GM12874 (cell line): Measurements from ENCODE around the gene RBM20.

Experiments
- TF ChIP-seq, protein P1 (sequence below): IDR thresholded peaks from 2 replicates; pipeline ENCODE4 v1.5.1; 2011; ENCODE audit warnings: low read depth, mild to moderate bottlenecking, control low read depth, low read length, moderate library complexity; ENCODE audit not compliant: insufficient read depth

Gene RBM20

DNA sequence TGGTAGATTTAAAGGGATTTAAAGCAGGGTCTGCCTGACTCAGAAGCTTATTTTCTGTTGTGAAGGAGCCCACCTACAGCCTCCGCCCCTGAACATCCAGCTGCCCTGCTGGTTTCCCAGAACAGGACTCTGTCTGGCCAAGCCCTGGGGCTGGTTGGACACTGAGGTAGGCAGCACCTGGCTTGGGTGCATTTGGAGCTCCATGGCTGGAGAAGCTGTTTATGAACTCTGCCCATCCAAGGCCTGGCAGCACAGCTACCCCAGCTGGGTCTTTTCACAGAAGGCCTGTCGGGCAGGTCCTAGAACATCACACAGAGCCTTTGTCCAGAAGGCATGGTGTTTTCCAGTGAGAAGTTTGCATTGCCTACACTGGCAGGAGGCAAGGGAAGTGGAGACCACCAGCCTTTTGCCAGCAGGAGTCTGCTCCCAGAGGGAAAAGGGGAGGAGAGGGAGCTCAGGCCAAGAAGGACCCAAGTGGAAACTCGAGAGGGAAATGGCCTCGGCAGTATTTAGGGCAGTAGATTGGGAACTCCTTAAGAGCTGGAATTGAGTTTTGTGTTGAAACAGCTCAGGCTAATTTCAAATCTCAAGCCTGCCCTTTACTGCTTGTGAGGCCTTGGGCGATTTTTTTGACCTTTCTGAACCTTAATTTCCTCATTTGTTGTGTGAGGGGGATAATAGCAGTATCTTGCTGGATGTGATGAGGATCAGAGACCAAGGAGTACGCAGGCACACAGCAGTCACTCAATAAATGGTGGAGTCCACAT lies 215.3 kb downstream of the RBM20 start:
- TF ChIP-seq, protein P1, sequence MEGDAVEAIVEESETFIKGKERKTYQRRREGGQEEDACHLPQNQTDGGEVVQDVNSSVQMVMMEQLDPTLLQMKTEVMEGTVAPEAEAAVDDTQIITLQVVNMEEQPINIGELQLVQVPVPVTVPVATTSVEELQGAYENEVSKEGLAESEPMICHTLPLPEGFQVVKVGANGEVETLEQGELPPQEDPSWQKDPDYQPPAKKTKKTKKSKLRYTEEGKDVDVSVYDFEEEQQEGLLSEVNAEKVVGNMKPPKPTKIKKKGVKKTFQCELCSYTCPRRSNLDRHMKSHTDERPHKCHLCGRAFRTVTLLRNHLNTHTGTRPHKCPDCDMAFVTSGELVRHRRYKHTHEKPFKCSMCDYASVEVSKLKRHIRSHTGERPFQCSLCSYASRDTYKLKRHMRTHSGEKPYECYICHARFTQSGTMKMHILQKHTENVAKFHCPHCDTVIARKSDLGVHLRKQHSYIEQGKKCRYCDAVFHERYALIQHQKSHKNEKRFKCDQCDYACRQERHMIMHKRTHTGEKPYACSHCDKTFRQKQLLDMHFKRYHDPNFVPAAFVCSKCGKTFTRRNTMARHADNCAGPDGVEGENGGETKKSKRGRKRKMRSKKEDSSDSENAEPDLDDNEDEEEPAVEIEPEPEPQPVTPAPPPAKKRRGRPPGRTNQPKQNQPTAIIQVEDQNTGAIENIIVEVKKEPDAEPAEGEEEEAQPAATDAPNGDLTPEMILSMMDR, result no peak

DNA sequence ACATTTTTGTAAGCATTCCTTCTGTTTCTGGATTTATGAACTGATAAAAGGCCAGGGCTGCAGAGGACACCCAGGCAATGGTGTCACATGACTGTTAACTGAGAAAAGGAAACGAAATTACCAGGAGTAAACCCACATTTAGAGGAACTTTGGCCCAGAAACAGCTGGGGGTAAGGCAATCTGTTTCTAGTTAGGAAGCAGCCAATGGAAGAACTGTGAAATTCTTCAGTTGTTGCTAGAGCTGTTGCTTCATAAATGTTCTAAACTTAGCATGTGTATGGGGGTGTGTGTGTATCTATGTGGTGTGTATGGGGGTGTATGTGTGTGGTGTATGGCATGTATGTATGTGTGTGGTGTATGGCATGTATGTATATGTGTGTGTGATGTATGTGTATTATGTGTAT lies 215.8 kb downstream of the RBM20 start:
- TF ChIP-seq, protein P1, result no peak

DNA sequence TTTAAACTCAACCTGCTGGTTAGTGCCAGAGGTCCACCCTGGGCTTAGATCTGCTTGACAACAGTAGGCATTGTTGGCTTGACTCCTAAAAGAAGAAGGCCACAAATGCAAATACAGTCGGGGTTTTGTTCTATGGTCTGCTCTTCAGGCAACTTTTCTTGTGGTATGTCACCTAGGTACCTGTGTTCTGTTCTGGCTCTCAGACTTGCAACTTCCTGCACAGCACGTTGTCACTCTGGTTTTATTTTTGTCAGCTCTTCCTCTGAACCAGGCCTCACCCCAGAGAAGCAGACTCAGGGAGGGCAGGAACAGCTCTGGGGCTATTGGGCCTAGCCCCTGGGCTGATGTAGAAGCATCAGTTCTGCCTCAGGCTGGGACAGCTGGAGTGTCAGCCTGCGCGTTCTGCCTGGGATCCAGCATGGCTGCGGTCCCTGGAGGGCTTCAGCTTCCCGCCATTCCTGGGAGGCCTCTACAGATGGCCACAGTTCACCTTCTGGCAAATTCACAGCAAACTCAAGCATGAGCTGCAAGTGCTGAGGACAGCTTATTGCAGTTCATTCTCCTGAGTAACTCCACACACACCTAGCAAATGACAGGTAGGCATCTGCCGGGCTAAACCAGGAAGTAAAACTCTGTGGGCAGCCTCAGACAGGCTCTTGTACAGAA lies 216.6 kb downstream of the RBM20 start:
- TF ChIP-seq, protein P1, result no peak

DNA sequence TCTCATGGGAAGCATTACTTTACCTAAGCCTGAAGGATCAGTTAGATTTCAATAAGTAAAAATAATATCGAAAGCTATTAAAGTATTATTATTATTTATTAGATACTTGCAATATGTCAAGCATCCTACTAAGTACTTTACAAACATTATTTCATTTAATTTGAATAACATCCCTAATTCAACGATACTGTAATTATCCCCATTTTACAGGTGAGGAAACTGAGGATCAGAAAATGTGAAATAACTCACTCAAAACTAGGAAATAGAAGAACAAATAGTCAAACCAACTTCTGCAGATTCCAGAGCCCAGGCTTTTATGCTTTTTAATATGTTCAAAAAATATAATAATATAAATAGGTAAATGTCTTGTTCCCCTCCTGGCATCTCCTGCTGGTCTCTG lies 217.3 kb downstream of the RBM20 start:
- TF ChIP-seq, protein P1, result no peak

DNA sequence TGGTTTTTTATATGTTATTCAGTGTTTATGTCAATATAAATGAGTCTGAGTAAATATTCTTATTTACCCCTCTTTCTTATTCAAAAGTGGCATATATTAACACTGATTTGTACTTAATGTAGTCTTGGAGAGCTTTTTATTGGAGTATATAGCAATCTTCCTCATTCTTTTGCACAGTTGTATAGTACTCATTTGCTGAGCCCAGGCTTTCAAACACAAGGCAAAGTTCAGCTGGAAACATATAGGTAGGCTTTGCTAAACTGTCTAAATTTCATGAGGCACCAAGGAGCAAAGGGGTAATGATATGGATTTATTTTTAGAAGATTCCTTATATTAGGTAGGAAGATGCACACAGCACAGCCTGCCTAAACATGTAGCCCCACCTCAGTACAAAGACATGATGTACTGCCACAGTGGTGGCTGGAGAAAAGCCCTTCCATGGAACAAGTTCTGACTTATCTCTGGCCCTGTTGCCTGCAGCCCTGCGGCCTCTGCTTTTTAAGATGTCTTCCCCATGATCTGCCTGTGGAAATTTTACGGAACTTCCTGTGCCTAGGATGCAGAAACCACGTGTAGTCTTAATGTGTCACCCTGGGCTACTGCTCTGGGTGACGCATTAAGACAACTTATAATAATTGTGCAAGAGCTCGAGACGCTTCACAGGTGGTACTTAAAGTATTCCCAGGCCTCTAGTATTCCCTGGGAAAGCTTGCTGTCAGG lies 218.0 kb downstream of the RBM20 start:
- TF ChIP-seq, protein P1, result no peak

DNA sequence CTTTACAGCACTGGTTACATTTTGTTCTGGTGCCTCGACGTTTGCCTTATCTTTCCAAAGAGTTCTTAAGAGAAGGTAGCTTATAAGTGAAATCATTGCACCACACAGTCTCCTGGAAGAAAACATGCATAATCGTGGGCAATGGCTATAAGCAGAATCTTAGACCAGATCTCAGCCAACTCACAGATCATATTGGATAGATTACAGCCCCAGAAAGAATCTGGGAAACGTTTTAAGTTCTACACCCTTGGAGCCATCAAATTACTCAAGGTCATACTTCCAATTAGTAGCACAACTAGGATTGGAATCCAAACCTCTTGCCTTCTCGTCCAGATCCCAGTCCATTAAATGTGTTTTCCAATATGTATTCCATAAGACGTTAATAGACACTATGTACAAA lies 218.8 kb downstream of the RBM20 start:
- TF ChIP-seq, protein P1, result no peak

DNA sequence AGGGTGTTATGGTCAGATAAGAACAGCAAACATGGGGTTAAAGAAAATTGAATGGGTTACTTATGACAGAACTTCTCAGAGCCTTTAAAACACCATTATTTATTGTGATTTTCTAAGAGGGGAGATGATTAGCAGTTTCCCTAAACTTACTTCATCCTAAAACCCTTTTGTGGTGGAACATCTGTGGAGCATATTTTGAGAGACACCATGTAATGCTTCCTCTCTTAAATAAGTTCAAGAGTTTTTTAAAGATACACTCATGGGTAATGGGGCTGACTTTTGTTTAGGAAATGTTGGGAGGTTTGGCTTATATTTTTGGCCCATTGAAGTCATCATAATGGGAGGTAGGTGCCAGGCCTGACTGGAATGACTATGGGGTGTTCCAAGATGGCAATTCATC lies 219.2 kb downstream of the RBM20 start:
- TF ChIP-seq, protein P1, result no peak
